Activated naive CD4-positive, alpha-beta T cell treated with Interleukin-2 at 50 U/mL for 16 hours (primary cell): ENCODE measurements around the gene TMEM151A.

Source experiments
- DNase-seq: peaks from one replicate; pipeline ENCODE4 v3.0.0-alpha.2; 2020

Gene TMEM151A

DNA sequence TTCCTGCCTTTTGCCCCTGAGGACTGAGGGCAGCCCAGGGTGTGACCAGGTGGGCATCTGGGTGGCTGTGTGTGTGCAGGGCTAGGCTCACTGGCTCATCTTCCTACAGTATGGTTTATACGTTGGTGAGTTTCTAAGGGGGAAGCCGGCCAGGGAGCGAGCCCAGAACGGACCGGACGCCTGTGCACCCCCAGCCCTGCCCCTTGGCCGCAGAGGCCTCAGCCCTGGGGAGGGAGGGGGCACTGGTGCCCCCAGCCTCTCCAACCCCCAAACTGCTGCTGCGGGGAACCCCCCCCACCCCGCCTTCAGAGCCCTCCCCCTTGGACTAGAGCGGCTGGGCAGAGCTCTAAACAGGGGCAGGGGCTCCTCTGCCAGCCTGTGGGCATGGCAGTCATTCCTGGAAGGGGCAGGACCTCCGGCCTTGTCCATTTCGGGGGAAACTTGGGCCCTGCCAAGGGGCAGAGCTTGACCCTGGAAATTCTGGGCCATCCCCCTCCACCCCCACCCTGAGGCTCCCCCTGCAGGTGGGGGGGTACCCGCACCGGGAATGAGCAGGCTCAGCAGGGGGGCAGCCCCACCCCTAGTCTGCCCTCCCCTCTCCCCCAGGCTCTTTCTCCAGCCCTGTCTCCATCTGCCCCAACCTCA lies 8.1 kb upstream of the TMEM151A start:
- DNase-seq = no peak

DNA sequence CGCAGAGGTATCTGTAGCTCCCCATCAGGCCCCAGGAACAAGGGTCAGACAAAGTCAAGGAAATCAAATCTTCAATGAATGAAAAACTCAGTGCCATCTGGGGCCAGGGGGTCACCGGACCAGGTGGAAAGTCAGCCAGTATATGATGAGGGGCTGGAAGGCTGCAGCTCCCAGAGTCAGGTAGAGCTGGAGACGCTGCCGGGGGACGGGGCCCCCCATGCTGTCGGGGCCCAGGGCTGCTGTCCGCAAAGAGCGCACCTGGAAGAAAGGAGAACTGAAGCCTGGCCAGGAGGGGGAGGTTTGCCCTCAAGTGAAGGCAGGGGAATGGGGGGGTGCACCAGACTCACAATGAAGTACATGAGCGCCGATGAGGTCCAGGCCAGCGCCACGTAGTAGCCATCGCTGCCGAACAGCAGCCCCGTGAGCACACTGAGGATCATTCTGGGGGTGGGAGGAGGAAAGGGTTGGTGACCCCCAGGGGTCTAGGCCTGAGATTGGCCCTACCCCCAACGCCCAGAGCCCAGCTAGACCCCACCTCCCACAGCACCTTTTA lies 7.1 kb upstream of the TMEM151A start:
- no peak for DNase-seq

DNA sequence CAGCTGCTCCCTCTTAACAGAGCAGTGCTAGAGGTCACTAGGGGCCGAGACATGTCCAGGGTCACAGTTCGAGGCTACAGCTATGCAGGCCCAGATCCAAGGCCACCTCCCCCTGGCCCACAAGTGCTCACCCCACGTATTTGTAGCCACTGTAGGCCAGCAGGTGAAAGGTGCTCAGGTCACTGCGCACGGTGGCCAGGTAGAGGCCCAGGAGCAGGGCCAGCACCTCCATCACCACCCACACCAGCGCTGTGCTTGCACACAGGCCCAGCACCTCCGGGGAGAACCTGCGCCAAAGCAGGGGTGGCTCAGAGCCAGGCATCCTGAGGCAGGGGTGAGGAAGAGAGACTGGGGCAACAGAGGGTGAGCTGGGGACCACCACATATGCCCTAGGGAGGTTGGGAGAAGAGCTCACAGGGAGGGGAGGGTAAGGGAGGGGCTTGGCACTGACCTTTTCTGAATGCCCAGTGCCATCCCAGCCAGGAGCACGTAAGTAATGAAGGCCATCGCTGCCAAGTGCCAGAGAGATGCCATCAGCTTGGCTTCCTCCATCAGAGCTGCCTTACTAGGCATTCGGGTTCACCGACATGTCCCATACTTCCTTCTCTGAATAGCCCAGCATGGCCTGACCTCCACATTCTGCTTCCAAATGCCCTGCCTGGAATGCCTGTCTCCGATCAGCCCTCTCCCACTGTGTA lies 6.3 kb upstream of the TMEM151A start:
- no peak for DNase-seq

DNA sequence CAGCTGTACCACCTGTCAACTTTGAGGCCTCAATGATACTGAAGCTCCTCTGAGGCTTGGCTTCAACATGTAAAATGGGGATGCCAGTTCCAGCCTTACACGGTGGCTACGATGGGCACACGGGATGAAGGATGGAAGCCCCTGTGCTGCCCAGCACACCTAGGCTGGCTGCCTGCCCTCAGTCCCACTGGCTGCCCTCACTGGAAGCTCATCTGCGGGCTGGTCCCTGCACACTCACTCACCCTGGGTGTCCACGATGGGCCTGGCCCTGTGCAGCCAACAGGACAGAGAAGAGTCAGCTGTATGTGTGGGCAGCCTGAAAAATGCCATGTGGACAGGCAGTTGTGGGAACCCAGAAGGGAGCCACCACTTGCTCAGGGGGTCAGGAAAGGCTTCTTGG lies 5.0 kb upstream of the TMEM151A start:
- no peak for DNase-seq

DNA sequence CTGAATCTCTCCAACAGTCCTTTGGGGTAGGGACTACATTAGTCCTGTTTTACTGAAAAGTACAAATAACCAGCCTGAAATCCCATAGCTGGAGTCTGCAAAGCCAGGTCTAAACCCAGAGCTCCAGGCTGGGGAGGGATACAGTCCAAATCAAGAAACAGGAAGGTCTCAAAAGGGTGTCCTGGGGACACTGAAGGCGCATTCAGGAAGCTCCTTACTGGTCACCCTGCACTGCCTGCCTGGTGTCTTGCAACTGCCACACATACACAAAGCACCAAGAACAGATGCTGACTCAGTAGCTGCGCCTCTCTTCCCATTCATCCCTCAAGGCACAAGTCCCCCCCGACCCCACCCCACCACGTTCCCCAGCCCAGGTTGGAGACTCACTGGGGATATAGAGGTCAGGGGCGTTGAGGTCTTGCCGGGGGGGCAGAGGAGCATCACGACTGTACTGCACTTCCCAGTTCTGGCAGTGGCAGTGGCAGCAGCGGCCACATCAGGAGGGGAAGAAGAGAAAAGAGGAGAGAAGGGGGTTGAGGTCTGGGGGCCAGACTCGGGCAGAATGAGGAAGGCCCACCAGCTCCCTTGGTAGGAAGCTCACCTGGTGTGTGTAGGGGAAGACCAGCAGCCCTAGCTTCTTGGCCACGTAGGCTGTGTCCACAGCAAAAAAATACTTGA lies 4.3 kb upstream of the TMEM151A start:
- DNase-seq = no peak

DNA sequence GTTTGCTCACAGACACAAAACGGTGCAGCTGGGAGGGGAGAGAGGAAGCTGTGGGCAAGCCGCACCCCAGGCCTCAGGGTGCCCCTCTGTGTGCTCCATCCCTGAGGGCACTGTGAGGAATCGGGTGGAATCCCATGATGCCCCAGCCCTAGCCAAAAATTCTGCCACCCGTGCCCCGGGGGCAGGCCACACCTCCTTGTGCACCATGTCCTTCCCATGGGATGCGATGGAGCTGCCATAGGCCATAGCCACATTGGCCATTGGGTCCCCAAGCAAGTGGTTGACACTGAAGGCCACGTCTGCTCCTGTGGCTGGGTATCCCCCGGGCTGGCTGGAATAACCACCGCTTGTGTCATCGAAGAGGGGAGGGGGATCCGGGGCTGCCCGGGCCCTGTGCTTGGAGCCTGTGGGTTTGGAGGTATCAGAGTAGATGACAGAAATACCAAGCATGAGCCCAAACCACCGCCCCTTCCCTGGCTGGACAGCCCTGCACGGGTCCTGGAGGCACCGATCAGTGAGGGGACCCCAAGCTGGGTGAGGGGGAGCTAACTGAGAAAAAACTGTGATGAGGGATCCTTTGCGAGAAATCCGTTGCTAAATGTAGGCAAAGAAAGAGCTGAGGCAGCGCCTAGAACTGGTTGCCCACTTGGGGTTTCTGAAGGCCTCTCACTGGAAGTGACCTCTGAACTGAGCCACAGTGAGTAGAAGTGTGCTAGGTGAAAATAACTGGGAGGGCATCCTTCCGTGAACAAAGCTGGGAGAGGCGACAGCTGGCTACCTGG lies 3.6 kb upstream of the TMEM151A start:
- DNase-seq = no peak

DNA sequence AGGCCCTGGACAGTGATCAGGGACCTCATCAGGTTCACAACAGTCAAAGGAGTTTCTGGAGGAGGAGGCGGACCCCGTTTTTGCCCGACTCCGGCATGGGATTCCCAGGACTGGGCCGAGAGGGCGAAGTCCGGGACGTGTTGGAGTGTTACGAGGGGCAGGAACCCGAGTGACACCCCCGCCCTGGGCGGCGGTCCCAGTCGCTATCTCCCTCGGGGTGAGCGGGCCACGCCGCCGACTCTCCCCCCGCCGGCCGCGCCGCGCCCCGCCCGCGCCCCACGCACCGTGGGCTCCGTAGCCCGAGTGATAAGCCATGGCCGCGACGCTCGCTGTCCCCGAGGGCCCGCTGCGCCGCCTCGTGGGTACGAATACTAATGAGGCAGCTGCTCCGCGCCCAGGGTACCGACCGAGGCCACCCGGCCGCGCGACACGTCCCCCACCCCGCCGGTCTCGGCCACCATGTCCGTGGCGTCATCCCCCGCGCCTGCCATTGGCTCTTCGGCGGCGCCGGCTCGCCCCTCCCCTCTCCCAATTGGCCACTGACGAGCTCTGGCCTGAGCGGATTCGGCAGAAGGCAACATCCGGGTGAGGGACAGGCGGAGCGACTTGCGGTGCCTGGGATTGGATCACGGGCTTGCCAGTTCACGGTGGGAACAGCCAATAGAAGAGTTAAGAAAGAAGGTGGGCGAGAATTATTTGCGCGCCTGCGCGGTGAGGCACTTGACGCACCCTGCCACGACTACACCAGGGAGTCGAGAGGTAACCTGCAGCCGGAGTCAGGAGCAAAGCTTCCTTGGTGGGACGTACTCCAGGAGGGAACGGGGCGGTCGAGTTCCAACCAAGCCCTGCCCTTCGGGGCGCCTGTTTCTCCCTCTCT lies 2.8 kb upstream of the TMEM151A start, which contains the start of gene YIF1A:
YIF1A (minus strand) TSS at position 473 of the 877 bp plus-strand sequence; CDS start at position 315, 158 bp downstream.
- DNase-seq = peak; percentile 99

DNA sequence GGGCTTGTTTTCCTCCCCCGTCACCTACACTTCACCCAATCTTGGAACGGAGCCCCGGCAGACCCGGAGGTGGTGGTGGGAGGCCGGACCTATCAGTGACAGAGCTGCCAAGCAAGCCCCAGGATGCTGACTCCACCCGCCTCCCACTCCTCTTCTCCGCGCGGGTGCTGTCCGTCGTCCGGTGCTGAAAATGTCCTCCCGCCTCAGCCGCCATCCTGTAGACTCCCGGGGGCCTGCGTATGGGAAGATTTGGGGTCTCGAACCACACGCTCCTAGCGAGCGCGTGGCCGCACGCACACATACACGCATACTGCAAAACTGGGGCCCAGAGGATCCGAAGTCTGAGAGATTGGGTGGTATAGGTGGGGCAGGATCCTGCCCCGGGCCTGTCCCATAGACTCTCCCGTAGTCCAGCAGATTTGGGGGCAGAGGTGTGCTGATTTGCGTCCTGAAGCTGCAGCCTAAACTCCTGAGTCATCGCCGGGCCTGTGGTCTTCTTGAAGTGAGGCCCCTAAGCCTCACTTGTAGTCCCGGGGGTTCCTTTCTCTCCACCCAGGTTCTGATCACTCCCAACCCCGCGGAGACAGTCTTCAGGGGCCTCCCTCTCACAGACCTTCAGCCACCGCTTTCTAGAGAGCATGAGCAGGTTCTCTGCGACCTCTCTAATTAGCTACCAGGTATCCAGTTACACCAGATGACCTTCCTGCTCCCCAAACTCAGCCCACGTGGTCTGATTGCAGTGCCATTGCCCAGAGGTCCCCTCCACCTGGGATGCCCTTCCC lies 2.0 kb upstream of the TMEM151A start:
- peak; percentile 88 for DNase-seq

DNA sequence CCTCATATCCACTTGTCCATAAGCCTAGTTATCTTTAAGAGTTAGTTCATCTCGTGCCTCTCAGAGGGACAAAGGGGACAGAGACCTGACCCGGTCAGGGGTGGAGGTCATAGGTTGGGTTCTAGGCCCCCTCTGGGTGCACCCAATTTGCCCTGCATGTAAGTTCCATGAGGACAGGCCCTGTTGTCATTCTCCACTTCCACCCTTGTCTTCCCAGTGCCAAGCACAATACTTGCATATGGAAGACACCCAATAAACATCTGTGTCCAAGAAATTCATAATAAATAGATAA lies 1.4 kb upstream of the TMEM151A start:
- DNase-seq = no peak

DNA sequence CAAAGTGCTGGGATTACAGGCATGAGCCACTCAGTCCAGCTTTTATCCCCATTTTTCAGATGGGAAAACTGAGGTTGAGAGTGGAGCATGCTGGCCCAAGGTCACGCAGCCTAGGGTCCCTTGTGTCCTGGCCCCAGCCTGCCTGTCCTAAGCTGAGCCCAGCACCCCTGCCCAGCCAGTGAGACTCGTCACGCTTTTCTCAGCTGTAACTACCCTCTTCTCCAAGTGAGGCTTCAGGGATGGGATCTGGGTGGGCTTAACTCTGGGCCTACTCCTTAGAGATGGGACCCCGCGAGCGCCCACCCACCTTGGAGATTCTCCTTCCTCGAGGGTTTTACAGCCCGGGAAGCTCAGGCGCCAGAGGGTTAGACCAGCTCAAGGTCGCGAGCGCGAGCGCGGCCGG lies 390 bp upstream of the TMEM151A start:
- no peak for DNase-seq

DNA sequence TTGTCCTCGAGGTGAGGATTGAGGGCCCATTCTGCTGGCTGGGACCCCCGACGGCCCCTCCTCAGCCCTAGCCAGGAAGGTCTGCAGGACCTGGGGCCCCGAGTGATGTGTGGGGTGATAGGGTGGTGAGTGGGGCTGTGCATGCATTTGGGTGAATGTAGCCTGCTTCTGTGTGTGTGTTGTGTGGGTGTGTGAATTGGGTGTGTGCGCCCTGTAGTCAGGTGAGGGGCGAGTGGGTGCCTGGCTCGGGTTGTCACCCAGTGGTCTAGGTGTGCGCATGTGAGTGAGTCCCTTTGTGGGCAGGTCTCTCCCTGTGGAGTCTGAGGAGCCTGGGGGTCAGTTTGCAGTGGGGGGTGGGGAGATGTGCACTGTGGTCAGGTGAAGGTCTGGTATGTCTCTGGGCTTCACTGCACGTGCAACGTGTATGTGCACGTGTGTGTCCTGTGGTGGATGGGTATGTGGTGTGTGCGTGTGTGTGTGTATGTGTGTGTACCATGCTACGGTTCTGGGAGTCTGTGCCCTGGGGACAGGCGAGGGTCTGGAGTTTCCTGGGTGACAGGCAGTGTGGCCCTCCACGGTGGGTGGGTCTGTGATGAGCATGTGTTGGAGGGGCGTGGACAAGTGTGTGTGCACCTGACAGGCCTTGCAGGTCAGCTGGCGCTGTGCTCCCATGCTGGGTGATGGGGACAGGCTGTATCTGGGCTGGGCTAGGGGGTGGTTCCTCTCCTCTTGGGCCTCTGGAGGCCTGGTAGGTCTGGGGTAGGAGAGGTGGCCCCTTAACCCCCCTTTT lies 1.0 kb downstream of the TMEM151A start:
- no peak for DNase-seq

DNA sequence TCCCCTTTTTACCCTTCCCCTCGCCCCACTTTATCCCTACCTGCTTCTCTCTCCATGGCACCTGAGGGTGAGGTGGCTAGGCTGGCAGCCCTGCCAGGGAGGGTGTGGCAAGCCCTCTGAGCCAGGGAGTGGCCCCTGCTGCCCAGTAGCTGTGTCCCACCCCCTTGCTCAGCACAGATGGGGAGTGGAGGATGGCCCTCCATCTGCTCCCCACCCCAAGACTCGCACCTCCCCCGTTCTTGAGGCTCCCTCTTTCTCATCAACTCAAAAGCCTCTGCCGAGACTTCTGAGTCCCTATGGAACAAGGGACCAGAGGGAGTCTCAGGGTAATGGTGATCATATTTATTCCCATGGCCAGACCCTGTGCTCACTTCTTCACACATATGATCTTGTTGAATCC lies 1.7 kb downstream of the TMEM151A start:
- no peak for DNase-seq

DNA sequence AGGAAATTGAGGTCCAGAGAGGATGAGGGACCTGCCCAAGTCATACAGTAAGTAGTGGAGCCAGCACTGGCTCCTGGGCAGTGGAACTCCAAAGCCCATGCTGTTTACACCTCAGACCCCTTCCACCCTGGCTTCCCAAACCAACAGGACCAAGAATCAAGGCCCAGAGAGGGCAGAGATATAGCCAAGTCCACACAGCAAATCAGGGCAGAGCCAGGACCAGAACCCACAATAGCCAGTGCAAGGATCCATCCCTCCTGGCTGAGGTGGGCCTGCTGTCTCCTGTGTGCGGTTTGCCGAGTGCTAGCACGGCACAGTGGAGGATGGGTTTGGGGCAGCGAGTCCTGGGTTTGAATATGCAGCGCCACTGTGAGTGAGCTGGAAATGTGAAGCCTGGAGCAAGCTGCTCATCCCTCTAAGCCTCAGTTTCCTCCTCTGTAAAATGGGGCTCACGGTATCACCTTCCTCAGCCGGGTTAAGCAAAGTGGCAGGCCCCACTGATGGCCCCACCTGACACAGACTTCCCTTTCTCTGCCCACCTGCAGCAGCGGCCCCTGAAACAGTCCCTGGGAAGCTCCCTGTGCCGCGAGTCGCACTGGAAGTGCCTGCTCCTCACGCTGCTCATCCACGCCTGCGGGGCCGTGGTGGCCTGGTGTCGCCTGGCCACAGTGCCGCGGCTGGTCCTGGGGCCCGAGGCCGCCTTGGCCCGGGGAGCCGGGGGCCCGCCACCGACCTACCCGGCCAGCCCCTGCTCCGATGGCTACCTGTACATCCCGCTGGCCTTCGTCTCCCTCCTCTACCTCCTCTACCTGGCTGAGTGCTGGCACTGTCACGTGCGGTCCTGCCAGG lies 2.3 kb downstream of the TMEM151A start:
- DNase-seq = no peak

DNA sequence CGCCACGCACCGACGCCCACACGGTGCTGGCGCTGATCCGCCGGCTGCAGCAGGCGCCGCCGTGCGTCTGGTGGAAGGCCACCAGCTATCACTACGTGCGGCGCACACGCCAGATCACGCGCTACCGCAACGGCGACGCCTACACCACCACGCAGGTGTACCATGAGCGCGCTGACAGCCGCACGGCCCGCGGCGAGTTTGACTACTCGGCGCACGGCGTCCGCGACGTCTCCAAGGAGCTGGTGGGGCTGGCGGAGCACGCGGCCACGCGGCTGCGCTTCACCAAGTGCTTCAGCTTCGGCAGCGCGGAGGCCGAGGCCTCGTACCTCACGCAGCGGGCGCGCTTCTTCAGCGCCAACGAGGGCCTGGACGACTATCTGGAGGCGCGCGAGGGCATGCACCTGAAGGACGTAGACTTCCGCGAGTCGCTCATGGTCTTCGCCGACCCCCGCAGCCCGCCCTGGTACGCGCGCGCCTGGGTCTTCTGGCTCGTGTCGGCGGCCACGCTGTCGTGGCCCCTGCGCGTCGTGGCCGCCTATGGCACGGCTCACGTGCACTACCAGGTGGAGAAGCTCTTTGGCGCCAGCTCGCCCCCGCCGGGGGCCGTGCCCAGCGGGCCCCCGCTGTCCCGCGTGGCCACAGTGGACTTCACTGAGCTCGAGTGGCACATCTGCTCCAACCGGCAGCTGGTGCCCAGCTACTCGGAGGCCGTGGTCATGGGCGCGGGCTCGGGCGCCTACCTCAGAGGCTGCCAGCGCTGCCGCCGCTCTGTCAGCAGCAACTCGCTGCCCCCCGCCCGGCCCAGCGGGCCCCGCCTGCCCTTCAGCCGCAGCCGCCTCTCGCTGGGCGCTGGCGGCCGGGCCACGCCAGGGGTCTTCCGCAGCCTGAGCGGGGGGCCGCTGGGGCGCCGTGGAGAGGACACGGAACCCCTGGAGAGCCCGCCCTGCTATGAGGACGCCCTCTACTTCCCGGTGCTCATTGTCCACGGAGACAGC lies 3.2 kb downstream of the TMEM151A start:
- DNase-seq = no peak

DNA sequence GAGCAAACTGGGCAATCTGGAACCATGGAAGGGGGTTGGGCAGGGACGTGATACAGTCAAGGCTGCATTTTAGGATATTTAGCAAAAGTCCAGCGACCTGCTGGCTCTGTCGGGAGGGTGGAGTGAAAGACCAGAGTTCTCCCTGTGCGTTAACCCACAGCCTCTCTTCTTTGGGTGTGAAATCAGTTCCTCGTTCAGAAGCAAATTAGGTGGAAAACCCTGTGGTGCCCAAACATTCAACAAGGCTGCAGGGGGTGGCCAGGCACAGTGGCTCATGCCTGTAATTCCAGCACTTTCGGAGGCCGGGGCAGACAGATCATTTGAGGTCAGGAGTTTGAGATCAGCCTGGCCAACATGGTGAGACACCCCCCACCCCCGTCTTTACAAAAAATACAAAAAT lies 5.9 kb downstream of the TMEM151A start:
- DNase-seq = no peak

DNA sequence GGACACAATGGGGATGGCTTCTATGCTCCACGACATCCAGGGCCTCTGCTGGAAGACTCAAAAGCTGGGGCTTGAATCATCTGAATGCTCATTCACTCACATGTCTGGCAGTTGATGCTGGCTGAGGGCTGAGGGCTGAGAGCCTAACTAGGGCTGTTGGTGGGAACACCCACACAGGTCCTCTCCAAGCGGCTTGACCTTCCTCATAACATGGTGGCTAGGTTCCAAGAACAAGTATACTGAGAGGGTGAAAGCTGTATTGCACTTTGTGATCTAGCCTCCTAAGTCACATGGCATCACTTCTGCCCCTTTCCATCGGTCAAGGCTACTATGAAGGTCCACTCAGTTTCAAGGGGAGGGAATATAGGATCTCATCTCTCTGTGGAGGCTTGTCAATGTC lies 7.5 kb downstream of the TMEM151A start:
- DNase-seq = no peak

DNA sequence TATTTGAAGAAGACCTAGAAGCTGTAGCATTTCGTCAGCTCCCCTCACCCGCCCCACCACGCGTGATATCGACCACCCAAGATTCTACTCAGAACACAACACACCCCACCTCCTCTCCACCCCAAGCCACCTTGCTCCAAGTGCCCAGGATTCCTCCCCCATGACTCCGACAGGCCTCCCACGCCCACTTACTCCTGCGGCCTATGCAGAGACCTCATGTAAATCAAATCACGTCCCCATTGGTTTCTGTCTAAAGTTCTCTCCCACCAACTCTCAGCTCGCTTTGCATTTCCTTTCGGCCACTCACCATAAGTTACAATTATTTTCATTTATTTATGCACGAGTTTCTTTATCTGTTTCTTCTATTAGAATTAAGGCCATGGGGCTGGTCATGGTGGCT lies 11.0 kb downstream of the TMEM151A start:
- DNase-seq = no peak

DNA sequence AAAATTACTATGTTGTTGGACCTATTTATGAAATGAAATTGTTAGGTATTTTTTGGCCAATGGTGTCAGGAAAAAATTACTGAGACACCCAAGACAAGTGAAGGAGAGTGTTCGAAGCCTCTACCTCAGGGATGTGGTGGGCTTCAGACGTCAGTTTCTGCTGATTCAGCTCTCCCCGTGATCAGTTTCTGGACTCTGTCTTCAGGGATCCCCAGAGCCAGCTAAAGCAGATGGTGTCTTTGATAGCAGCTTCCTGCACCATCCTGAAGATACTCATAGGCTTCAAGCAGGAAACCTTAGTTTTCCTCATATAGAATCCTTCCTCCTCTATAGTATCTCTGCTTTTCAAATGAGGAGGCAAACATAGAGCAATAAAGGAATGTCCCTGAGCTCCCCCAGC lies 17.8 kb downstream of the TMEM151A start:
- no peak for DNase-seq
